Measurements from ENCODE around the gene IRF9.

Gene IRF9

DNA sequence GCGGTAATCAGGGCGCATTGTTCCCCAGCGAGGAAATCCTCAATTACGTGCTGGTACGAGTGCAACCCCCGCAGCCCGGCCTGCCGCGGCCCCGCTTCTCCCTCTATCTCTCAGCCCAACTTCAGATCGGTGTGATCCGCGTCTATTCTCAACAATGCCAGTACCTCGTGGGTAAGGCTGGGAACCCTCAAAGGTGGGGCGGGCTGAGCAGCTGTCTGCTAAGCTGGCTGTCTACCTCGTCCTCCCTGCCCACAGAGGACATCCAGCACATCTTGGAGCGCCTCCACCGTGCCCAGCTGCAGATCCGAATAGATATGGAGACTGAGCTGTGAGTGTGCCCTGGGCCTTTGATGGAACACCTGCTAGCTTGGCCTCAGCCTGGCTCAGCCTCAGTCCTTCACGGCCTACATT, 11.8 kb downstream of the IRF9 start:
- Histone ChIP-seq H3K9ac (ENCODE audit: low read depth, low read length) (no peak overlapping the region), H3K36me3 (ENCODE audit: insufficient read depth, low read length) (peaks cover 12% of the 10 kb centered on the region), H3K4me2 (ENCODE audit: low read length) (no peak overlapping the region), H3K4me3 (ENCODE audit: low read length) (no peak overlapping the region), H3K27me3 (ENCODE audit: control insufficient read depth, insufficient read depth, low read length) (no peaks in the 10 kb centered on the region), H3K9me3 (replicated peaks; ENCODE audit: low read length) (no peaks in the 10 kb centered on the region), H3K4me1 (ENCODE audit: control insufficient read depth, insufficient read depth, low read length) (no peaks in the 10 kb centered on the region)

DNA sequence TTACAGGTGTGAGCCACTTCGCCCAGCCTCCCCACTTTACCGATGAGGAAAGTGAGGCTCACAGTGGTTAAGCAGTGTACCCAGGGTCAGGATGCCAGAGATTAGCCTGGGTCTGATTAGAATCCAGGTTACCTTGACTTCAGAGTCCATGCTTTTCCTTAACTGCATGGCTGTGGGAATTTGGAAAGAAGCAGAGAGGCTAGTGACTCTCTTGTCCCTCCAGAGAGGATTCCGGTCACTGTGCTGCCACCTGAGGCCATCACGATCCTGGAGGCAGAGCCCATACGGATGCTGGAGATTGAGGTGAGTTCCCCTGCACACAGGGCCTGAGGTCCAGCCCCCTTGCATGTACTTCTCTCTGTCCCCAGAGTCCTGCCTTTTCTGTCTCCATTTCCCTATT, 15.5 kb downstream of the IRF9 start:
- Histone ChIP-seq H3K4me2 (ENCODE audit: low read length) (no peak overlapping the region), H3K4me3 (ENCODE audit: low read length) (no peak overlapping the region), H3K4me1 (ENCODE audit: control insufficient read depth, insufficient read depth, low read length) (peaks cover 14% of the 10 kb centered on the region), H3K27me3 (ENCODE audit: control insufficient read depth, insufficient read depth, low read length) (no peaks in the 10 kb centered on the region), H3K9ac (ENCODE audit: low read depth, low read length) (no peak overlapping the region), H3K36me3 (ENCODE audit: insufficient read depth, low read length) (peaks cover 46% of the 10 kb centered on the region), H3K9me3 (replicated peaks; ENCODE audit: low read length) (no peaks in the 10 kb centered on the region)

DNA sequence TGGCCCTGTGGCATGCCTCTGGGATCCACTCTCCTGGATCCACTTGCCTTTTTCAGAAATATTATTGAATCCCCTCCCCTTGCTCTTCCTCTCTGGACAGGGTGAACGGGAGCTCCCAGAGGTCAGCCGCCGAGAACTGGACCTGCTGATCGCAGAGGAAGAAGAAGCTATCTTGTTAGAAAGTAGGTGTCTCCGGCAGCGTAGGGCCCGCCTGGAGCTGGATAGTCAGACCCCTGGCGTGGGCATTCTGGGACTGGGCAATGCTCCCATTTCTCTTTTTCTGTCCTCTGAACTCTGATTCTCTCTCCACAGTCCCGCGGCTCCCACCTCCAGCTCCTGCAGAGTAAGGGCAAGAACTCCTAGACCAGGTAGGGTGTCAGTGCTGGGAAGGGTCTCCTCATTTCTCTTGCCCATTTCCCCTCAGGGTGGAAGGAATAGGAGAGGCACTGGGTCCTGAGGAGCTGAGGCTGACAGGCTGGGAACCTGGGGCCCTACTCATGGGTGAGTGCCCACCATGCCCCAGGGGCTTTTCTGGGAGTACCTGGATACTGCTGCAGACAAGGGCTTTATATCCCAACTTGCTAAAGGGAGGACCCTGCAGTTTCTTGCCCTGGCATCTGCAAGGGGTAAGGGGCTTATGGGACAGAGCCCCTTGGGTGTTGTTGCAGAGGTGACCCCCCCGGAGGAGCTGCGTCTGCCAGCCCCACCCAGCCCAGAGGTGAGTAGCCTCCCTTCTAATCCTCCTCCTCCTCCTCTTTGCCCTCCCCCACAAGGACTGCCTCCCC, 16.2 kb downstream of the IRF9 start:
- peaks cover 52% of the 10 kb centered on the region for H3K36me3 ChIP-seq (ENCODE audit: insufficient read depth, low read length)
- no peak overlapping the region for H3K4me3 ChIP-seq (ENCODE audit: low read length)
- peaks cover 14% of the 10 kb centered on the region for H3K4me1 ChIP-seq (ENCODE audit: control insufficient read depth, insufficient read depth, low read length)
- H3K4me2 ChIP-seq (ENCODE audit: low read length) = no peak overlapping the region
- no peaks in the 10 kb centered on the region for H3K9me3 ChIP-seq (replicated peaks; ENCODE audit: low read length)
- H3K27me3 ChIP-seq (ENCODE audit: control insufficient read depth, insufficient read depth, low read length) = no peaks in the 10 kb centered on the region
- H3K9ac ChIP-seq (ENCODE audit: low read depth, low read length) = no peak overlapping the region

DNA sequence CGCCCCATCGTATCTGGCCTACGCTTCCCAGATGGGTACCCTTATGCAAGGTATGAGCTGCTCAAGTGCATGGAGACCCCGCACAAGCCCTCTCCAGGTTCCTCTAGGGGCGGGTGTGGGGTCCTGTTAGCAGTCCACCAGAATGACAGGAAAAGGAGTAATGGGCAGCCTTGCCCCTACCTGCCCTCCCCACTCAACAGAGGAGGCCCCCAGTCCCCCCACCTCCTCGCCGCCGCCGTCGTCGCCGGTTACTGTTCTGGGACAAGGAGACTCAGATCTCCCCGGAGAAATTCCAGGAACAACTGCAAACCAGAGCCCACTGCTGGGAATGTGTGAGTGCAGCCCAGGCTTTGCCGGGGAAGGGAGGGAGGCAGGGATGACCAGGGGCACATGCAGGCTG, 16.8 kb downstream of the IRF9 start:
- Histone ChIP-seq H3K9ac (ENCODE audit: low read depth, low read length) (no peak overlapping the region), H3K27me3 (ENCODE audit: control insufficient read depth, insufficient read depth, low read length) (no peaks in the 10 kb centered on the region), H3K36me3 (ENCODE audit: insufficient read depth, low read length) (peaks cover 56% of the 10 kb centered on the region), H3K4me3 (ENCODE audit: low read length) (no peak overlapping the region), H3K9me3 (replicated peaks; ENCODE audit: low read length) (no peaks in the 10 kb centered on the region), H3K4me2 (ENCODE audit: low read length) (no peak overlapping the region), H3K4me1 (ENCODE audit: control insufficient read depth, insufficient read depth, low read length) (peaks cover 14% of the 10 kb centered on the region)

DNA sequence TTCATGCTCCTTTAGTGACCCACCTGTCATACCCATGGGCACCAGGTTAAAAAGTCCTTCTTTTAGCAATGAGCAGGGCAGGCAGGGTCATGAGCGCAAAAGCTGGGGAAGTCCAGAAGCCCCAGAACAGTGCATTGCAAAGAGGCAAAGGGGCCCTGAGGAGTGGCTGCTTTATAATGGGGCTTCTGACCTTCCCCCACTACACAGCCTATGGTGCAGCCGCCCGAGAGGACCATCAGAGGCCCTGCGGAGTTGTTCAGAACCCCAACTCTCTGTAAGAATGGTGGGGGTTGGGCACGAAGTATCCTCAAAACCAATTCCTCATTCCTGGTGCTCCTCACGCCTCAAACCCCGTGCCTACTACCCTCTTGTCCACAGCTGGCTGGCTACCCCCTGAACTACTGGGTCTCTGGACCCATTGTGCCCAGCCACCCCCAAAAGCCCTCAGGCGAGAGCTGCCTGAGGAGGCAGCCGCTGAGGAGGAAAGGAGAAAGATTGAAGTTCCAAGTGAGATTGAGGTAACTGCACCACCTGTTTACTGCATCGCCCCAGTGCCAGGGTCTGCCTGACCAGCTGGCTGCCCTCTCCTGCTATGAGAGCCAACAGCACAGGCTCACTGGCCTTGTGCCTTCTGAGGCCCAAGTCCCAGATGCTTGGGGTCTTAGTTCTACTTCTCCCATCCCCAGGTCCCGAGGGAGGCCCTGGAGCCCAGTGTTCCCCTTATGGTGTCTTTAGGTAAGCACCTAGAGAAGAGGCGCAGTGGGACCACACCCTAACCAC, 17.5 kb downstream of the IRF9 start:
- Histone ChIP-seq H3K4me1 (ENCODE audit: control insufficient read depth, insufficient read depth, low read length) (peaks cover 14% of the 10 kb centered on the region), H3K9me3 (replicated peaks; ENCODE audit: low read length) (no peaks in the 10 kb centered on the region), H3K27me3 (ENCODE audit: control insufficient read depth, insufficient read depth, low read length) (no peaks in the 10 kb centered on the region), H3K4me2 (ENCODE audit: low read length) (no peak overlapping the region), H3K36me3 (ENCODE audit: insufficient read depth, low read length) (peaks cover 56% of the 10 kb centered on the region), H3K4me3 (ENCODE audit: low read length) (no peak overlapping the region), H3K9ac (ENCODE audit: low read depth, low read length) (no peak overlapping the region)

DNA sequence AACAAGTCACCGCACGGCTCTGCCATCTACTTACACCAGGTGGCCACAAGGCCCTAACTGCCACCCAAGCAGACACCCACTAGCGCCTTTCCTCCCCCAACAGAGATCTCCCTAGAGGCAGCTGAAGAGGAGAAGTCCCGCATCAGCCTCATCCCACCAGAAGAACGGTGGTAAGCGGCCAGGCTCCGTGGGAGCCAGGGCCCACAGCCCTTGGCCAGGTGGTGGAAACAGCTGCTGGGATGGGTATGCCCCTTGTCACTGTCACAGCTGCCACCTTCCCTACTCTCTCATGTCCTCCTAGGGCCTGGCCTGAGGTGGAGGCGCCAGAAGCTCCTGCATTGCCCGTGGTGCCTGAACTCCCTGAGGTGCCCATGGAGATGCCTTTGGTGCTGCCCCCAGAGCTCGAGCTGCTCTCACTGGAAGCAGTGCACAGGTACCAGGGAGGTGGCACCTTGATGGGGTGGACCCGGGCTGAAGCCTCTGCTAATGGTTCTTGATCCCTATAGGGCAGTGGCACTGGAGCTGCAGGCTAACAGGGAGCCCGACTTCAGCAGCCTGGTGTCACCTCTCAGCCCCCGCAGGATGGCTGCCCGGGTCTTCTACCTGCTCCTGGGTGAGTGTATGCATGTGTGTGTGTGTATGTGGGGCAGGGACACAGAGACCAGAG, 18.4 kb downstream of the IRF9 start:
- Histone ChIP-seq H3K9ac (ENCODE audit: low read depth, low read length) (peak overlapping the region; percentile 44), H3K4me3 (ENCODE audit: low read length) (no peak overlapping the region), H3K9me3 (replicated peaks; ENCODE audit: low read length) (no peaks in the 10 kb centered on the region), H3K27me3 (ENCODE audit: control insufficient read depth, insufficient read depth, low read length) (no peaks in the 10 kb centered on the region), H3K4me2 (ENCODE audit: low read length) (no peak overlapping the region), H3K4me1 (ENCODE audit: control insufficient read depth, insufficient read depth, low read length) (peaks cover 14% of the 10 kb centered on the region), H3K36me3 (ENCODE audit: insufficient read depth, low read length) (peaks cover 62% of the 10 kb centered on the region)

DNA sequence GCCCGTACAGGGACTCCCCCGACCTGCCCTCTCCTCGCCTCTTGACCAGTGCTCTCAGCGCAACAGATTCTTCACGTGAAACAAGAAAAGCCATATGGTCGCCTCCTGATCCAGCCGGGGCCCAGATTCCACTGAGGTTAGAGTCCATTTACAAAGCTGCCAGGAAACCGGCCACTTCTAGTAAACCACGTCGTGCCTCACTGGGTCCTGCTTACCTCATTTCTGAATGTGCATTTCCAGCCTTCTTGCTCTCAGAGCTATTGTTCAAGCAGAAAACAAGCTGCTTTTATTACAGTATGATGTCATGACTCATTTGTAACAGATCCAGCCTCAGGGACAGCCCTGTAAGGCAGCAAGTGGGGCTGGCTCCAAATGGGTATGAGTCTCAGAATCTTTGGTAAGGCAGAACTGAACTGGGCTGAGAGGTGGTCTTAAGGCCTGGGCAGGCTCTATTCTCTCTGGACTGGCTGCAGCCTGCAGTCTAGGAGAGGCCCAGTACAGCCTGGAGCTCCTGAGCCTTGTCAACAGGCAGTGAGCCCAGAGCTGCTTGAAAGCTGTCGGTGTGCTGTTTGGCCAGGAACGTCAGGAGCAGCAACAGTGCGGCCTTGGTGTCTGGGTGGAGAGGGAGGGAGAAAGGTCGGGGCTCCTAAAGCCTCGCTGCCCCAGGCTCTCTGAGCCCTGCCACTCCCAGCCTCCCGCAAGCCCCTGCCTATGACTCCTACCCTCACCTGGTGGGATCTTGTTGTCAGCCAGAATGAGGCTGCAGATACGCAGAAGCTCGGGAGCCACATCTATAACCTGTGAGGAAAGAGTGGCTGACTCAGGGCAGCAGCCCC, 19.1 kb downstream of the IRF9 start:
- Histone ChIP-seq H3K9ac (ENCODE audit: low read depth, low read length) (peak overlapping the region; percentile 44), H3K27me3 (ENCODE audit: control insufficient read depth, insufficient read depth, low read length) (no peaks in the 10 kb centered on the region), H3K4me2 (ENCODE audit: low read length) (no peak overlapping the region), H3K36me3 (ENCODE audit: insufficient read depth, low read length) (peaks cover 66% of the 10 kb centered on the region), H3K9me3 (replicated peaks; ENCODE audit: low read length) (no peaks in the 10 kb centered on the region), H3K4me3 (ENCODE audit: low read length) (no peak overlapping the region), H3K4me1 (ENCODE audit: control insufficient read depth, insufficient read depth, low read length) (peaks cover 14% of the 10 kb centered on the region)

DNA sequence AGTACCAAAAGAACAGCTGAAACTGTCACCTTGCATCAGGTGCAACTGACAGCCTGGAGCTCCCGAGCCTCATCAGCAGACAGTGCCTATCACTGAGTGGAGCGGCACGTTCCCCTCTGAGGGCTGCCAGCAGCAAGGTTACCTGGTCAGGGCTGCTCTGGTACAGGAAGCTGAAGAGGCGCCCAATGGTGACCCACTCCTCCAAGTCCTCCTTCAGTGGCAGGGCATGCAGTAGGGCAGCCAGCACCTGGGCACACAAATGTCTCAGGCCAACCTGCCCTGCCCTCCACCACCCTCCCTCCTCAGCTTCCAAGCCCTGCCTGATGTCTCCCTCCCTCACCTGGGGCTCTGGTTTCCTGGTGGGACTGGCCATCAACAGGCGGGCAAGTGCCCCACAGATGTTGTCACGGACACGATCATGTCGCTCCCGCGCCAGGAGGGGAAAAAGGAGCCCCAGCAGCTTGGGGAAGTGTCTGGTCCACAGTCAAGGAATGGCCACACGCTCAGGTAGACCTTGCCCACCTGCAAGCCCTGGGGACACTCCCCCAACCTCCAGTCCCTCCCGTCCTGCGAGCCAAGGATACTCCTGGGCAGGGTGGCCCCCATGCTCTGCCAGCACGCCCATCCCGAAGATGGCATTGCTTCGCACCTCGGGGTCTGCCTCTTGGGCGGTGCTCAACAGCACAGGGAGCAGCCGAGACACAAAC, 20.5 kb downstream of the IRF9 start:
- H3K4me3 ChIP-seq (ENCODE audit: low read length) = no peak overlapping the region
- no peak overlapping the region for H3K4me2 ChIP-seq (ENCODE audit: low read length)
- no peaks in the 10 kb centered on the region for H3K9me3 ChIP-seq (replicated peaks; ENCODE audit: low read length)
- H3K36me3 ChIP-seq (ENCODE audit: insufficient read depth, low read length) = peaks cover 80% of the 10 kb centered on the region
- peaks cover 14% of the 10 kb centered on the region for H3K4me1 ChIP-seq (ENCODE audit: control insufficient read depth, insufficient read depth, low read length)
- H3K9ac ChIP-seq (ENCODE audit: low read depth, low read length) = no peak overlapping the region
- H3K27me3 ChIP-seq (ENCODE audit: control insufficient read depth, insufficient read depth, low read length) = no peaks in the 10 kb centered on the region

DNA sequence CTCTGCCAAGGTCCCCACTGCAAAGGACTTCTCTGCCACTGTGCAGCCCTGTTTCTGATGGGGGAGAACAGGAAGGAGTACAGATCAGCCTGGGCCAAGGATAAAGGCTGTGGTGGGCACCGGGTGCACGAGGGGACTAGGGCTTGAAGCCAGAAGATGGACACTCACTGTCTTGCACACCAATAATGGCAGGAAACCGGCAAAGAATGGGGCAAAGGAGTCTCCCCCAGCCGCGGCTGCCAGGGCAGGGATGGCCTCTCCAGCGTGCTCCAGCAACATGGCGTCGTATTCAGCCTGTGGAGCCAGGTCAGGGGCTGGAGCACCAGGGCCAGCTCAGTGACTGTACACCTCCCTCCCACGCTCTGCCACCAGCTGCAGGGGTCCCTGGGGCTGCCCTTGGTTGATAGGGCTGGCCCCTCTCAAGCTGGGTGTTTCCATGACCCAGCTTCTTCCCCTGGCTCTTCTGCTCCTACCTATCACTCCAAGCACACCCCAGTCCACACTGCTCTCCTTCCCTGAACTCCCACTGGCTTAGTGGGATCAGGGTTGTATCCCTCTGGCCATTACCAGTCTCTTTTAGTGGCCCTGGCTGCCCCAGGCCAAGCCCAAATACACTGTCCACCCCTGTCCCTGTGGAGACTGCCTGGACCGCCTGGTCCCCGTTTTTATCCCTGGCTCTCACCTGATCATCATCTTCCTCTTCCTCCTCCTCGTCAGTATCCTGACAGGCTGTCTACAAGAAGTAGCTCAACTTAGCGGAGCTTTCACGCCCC, 21.2 kb downstream of the IRF9 start:
- H3K36me3 ChIP-seq (ENCODE audit: insufficient read depth, low read length) = peaks cover 86% of the 10 kb centered on the region

DNA sequence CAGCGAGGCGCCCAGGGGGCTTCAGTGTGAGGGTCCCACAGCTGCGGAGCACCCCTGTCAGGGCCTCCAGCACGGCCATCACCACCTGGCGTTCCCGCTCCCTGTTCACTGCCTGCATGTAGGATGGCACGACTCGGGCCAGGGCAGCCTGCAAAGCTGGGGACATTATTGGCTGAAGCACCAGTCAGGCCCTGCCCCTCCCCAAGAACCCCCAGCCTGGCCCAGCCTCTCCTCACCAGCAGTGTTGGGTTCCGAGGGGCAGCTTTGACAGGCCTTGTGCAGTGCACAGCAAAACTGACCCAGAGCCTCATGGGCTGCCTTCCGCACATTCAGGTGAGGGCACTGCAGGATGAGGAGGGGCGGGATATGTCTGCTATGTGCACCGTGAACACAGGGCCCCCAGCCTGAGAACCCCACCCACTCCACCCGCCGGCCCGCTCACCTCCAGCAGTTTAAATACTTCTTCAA, 22.0 kb downstream of the IRF9 start:
- Histone ChIP-seq H3K4me3 (ENCODE audit: low read length) (no peak overlapping the region), H3K27me3 (ENCODE audit: control insufficient read depth, insufficient read depth, low read length) (no peaks in the 10 kb centered on the region), H3K9ac (ENCODE audit: low read depth, low read length) (no peak overlapping the region), H3K36me3 (ENCODE audit: insufficient read depth, low read length) (peaks cover 81% of the 10 kb centered on the region), H3K4me2 (ENCODE audit: low read length) (no peak overlapping the region), H3K9me3 (replicated peaks; ENCODE audit: low read length) (no peaks in the 10 kb centered on the region), H3K4me1 (ENCODE audit: control insufficient read depth, insufficient read depth, low read length) (peaks cover 22% of the 10 kb centered on the region)

More for the DNA sequence above, 21.2 kb downstream of the IRF9 start:
- H3K9ac ChIP-seq (ENCODE audit: low read depth, low read length) = no peak overlapping the region
- peaks cover 14% of the 10 kb centered on the region for H3K4me1 ChIP-seq (ENCODE audit: control insufficient read depth, insufficient read depth, low read length)
- no peak overlapping the region for H3K4me3 ChIP-seq (ENCODE audit: low read length)
- no peak overlapping the region for H3K4me2 ChIP-seq (ENCODE audit: low read length)
- H3K9me3 ChIP-seq (replicated peaks; ENCODE audit: low read length) = no peaks in the 10 kb centered on the region
- no peaks in the 10 kb centered on the region for H3K27me3 ChIP-seq (ENCODE audit: control insufficient read depth, insufficient read depth, low read length)

All from skeletal muscle satellite cell (primary cell).